H1 (cell line): ENCODE data around the gene CCDC141. TPM values are rescaled to one million over a fixed set of nuclear protein-coding genes. Genes with fewer than 3 reads are reported as not detected.

Experiments used
- CHD1 ChIP-seq: IDR thresholded peaks from 2 replicates; pipeline ENCODE4 v1.6.1; 2012; ENCODE audit warnings: low read depth, low read length, improper control_type of control experiment
- polyA plus RNA-seq, 7 experiments: library from polyadenylated mRNA; depleted of rRNA in 3 of 7; stranded (reverse) in 5 of 7; unstranded in 2 of 7; fragments of >200 nt in 5 of 7; fragments of 200-250 nt in 2 of 7; gene quantifications; 1 replicate in 5 of 7; 2 replicates in 1 of 7; 4 replicates in 1 of 7; pipeline versions ENCODE4 v1.2.1 to v1.2.3, GENCODE V29; 2011 to 2013; ENCODE audit warnings: missing spikeins in 2 of 7, mixed read lengths in 2 of 7
- total RNA-seq: library from RNA; stranded (reverse); fragmentation: NEBNext Ultra II Directional; extraction: Animal tissue kit (Norgen Biotek cat#: 25700); gene quantifications from 2 replicates; pipeline ENCODE4 v1.2.1, GENCODE V29; 2021

CCDC141 gene
- total and polyA plus RNA-seq, 2 of the 8 experiments (the other 6 are each of a cell fraction or from before 2014, with no cell fraction given): 0.56 to 21.6 TPM

GRCh38 chr2:178799305-178799704 lies 250.6 kb downstream of the CCDC141 start (continued):
- TF ChIP-seq CHD1: no peak
